ENCODE data around the gene CYFIP2. TPM values are rescaled to one million over a fixed set of nuclear protein-coding genes. Genes with fewer than 3 reads are reported as not detected.

Gene CYFIP2
- total RNA-seq, 1 experiment from 2014 or later, result 45.1 TPM

DNA sequence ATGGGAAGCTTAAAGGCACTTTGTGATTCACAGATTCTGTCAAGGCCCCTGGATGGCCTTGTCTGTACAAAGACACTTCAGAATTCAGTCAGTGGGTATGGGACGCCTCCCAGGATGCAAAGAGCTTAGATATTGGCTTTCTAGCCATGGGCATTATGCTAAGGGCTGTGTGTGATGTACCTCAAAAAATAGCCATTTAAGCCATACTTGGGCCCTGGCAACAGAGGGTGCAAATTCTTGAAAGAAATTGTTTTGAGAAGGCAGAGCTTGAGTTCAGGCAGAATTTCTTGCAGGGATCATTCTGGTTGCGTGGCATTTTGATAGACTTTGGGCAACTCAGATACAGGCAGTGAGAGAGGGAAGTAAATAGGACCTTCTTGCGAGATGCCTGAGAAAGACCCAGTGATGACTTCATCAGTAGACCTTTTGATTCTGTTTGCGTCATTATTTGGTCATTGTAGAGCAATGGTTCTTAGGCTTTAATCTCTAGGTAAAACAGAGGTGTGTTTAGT lies 3.9 kb downstream of the CYFIP2 start (continued):
- TF ChIP-seq TCF7L2 (IDR thresholded peaks at IDR 0.05; ENCODE audit: borderline replicate concordance, extremely low read depth, insufficient read depth, insufficient read length), result no peak
- no peak for TF ChIP-seq CBX3 (IDR thresholded peaks at IDR 0.05; ENCODE audit: low read depth)
- TF ChIP-seq RAD21 (IDR thresholded peaks at IDR 0.05; ENCODE audit: low read depth), result no peak
- TF ChIP-seq SIN3A (IDR thresholded peaks at IDR 0.05; ENCODE audit: low read depth), result no peak

DNA sequence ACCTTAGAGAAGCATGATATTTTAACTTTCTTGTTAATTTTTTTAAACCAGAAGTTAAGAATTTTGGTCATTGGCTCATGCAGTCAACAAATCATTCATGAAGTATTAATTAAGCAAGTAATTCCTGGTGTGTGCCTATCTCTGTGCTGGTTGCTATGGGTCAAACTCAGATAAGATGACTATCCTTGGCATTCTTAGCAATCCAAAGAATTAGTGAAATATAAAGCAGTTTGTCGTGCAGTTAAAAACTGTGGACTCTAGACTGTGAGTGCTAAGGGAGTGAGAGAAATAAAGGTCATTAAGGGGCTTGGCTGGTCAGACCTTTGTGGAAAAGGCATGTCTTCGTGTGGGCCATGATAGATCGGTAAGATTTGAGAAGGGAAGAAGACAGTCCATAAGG lies 4.8 kb downstream of the CYFIP2 start:
- no TSS peak for BruUV-seq (replicated peaks)
- CTCF ChIA-PET, result no interaction called here
- ATAC-seq, result no peak
- Histone ChIP-seq H2AFZ (ENCODE audit: low read depth, low read length, poor library complexity, severe bottlenecking) (no peak overlapping the region), H3K9me3 (ENCODE audit: control insufficient read depth in 1 of 2, insufficient read depth in 1 of 2, low read depth in 1 of 2, low read length in 2 of 2) (no peaks in the 10 kb centered on the region), H3K4me2 (ENCODE audit: low read length) (no peak overlapping the region), H3K79me2 (ENCODE audit: insufficient read depth, low read length) (no peaks in the 10 kb centered on the region), H4K20me1 (ENCODE audit: insufficient read depth) (no peaks in the 10 kb centered on the region), H3K4me1 (ENCODE audit: control insufficient read depth in 1 of 2, insufficient read depth in 2 of 2, low read length in 2 of 2) (peaks cover 4 to 8% of the 10 kb centered on the region in 2 experiments; a peak in 2 of 4 replicates), H3K27ac (ENCODE audit: low read depth, low read length) (no peak overlapping the region), H3K9me2 (ENCODE audit: insufficient read depth) (no peaks in the 10 kb centered on the region), H3K36me3 (ENCODE audit: control insufficient read depth in 1 of 2, insufficient read depth in 2 of 2, low read length in 2 of 2) (no peaks in the 10 kb centered on the region), H3K9ac (ENCODE audit: low read length) (no peak overlapping the region), H3K27me3 (ENCODE audit: insufficient read depth, low read length) (no peaks in the 10 kb centered on the region), H3K4me3 (replicated peaks in 1 of 2; ENCODE audit: low read depth in 1 of 2, low read length in 2 of 2) (no peak overlapping the region)
- RAD21 ChIA-PET (ENCODE audit: low non-redundant PET in 1 of 2, low total read pairs in 2 of 2, uncharacterized antibody in 2 of 2, unreplicated experiment in 2 of 2), result no interaction called here
- TF ChIP-seq CBX3 (IDR thresholded peaks at IDR 0.05; ENCODE audit: low read depth), result no peak
- TF ChIP-seq, protein P1, sequence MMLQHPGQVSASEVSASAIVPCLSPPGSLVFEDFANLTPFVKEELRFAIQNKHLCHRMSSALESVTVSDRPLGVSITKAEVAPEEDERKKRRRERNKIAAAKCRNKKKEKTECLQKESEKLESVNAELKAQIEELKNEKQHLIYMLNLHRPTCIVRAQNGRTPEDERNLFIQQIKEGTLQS (IDR thresholded peaks at IDR 0.05), result no peak
- TF ChIP-seq, protein P2, sequence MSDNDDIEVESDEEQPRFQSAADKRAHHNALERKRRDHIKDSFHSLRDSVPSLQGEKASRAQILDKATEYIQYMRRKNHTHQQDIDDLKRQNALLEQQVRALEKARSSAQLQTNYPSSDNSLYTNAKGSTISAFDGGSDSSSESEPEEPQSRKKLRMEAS (IDR thresholded peaks at IDR 0.05), result no peak
- TF ChIP-seq ZNF274 (IDR thresholded peaks at IDR 0.05; ENCODE audit: low read depth, low read length), result no peak
- TF ChIP-seq POLR2AphosphoS5 (IDR thresholded peaks at IDR 0.05; ENCODE audit: low read depth, low read length), result no peak
- TF ChIP-seq CEBPB (IDR thresholded peaks at IDR 0.05; ENCODE audit: low read depth), result no peak
- no peak for TF ChIP-seq RAD21 (IDR thresholded peaks at IDR 0.05; ENCODE audit: low read depth)
- no peak for TF ChIP-seq SIN3A (IDR thresholded peaks at IDR 0.05; ENCODE audit: low read depth)
- TF ChIP-seq, protein P3, sequence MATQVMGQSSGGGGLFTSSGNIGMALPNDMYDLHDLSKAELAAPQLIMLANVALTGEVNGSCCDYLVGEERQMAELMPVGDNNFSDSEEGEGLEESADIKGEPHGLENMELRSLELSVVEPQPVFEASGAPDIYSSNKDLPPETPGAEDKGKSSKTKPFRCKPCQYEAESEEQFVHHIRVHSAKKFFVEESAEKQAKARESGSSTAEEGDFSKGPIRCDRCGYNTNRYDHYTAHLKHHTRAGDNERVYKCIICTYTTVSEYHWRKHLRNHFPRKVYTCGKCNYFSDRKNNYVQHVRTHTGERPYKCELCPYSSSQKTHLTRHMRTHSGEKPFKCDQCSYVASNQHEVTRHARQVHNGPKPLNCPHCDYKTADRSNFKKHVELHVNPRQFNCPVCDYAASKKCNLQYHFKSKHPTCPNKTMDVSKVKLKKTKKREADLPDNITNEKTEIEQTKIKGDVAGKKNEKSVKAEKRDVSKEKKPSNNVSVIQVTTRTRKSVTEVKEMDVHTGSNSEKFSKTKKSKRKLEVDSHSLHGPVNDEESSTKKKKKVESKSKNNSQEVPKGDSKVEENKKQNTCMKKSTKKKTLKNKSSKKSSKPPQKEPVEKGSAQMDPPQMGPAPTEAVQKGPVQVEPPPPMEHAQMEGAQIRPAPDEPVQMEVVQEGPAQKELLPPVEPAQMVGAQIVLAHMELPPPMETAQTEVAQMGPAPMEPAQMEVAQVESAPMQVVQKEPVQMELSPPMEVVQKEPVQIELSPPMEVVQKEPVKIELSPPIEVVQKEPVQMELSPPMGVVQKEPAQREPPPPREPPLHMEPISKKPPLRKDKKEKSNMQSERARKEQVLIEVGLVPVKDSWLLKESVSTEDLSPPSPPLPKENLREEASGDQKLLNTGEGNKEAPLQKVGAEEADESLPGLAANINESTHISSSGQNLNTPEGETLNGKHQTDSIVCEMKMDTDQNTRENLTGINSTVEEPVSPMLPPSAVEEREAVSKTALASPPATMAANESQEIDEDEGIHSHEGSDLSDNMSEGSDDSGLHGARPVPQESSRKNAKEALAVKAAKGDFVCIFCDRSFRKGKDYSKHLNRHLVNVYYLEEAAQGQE (IDR thresholded peaks at IDR 0.05; ENCODE audit: low read depth), result no peak
- TF ChIP-seq EZH2phosphoT487 (IDR thresholded peaks at IDR 0.05; ENCODE audit: borderline replicate concordance), result no peak
- TF ChIP-seq EGR1 (IDR thresholded peaks at IDR 0.05; ENCODE audit: low read depth), result no peak
- TF ChIP-seq FOSL1 (IDR thresholded peaks at IDR 0.05; ENCODE audit: low read depth), result no peak
- no peak for TF ChIP-seq POLR2A (IDR thresholded peaks at IDR 0.05; ENCODE audit: borderline replicate concordance, extremely low read depth, insufficient read depth, insufficient read length)
- TF ChIP-seq SRF (IDR thresholded peaks at IDR 0.05; ENCODE audit: low read depth), result no peak
- intact Hi-C loops (cut with micrococcal nuclease), result no loop called here
- POLR2A ChIA-PET, result no interaction called here
- no peak for DNase-seq (ENCODE audit: low read depth, low spot score)

Data from HCT116 (cell line).